GM18519 (cell line): ENCODE measurements around the gene ZNF860.

Experiments used
- ATAC-seq: cut with Tn5 transposase; IDR thresholded peaks from one replicate; pipeline ENCODE4 v1.9.1; 2021; ENCODE audit warnings: mild to moderate bottlenecking, moderate library complexity; ENCODE audit not compliant: unreplicated experiment, low FRiP score

ZNF860 gene

GRCh38 chr3:31959951-31960792, 21.4 kb upstream of the ZNF860 start:
- no peak for ATAC-seq

GRCh38 chr3:31960793-31961431, 20.6 kb upstream of the ZNF860 start:
- ATAC-seq = no peak

- no peak for ATAC-seq
These were observed 18.7 kb upstream of the ZNF860 start for GRCh38 chr3:31962801-31963205.

GRCh38 chr3:31966978-31967591, 14.5 kb upstream of the ZNF860 start:
- no peak for ATAC-seq

- ATAC-seq = no peak
These were observed 14.0 kb upstream of the ZNF860 start for GRCh38 chr3:31967592-31967991.

GRCh38 chr3:31968369-31968926, 13.1 kb upstream of the ZNF860 start:
- ATAC-seq = no peak

GRCh38 chr3:31968927-31969418, 12.6 kb upstream of the ZNF860 start:
- no peak for ATAC-seq

GRCh38 chr3:31971607-31972006, 9.9 kb upstream of the ZNF860 start:
- ATAC-seq = no peak

- ATAC-seq = no peak
These were observed 8.5 kb upstream of the ZNF860 start for GRCh38 chr3:31973081-31973480.

GRCh38 chr3:31973837-31974236, 7.7 kb upstream of the ZNF860 start:
- ATAC-seq = no peak

- no peak for ATAC-seq
These were observed 7.1 kb upstream of the ZNF860 start for GRCh38 chr3:31974471-31974870.

GRCh38 chr3:31974964-31975363, 6.6 kb upstream of the ZNF860 start:
- ATAC-seq = no peak

- no peak for ATAC-seq
These were observed 5.2 kb upstream of the ZNF860 start for GRCh38 chr3:31976302-31976701.

GRCh38 chr3:31977736-31978135, 3.8 kb upstream of the ZNF860 start:
- ATAC-seq = no peak

- ATAC-seq = no peak
These were observed 3.0 kb upstream of the ZNF860 start for GRCh38 chr3:31978553-31978952.

- peak; percentile 57 for ATAC-seq
These were observed 2.4 kb upstream of the ZNF860 start for GRCh38 chr3:31979001-31979697.

- no peak for ATAC-seq
These were observed 882 bp upstream of the ZNF860 start for GRCh38 chr3:31980530-31981205.

- ATAC-seq = no peak
These were observed 2.8 kb downstream of the ZNF860 start for GRCh38 chr3:31984321-31984720.

- no peak for ATAC-seq
These were observed 4.3 kb downstream of the ZNF860 start for GRCh38 chr3:31985831-31986230.

GRCh38 chr3:31988271-31988670, 6.7 kb downstream of the ZNF860 start:
- no peak for ATAC-seq
